Measurements from ENCODE around the gene SRBD1. TPM values are rescaled to one million over a fixed set of nuclear protein-coding genes. Genes with fewer than 3 reads are reported as not detected.

The SRBD1 gene
- total RNA-seq, 1 experiment from 2014 or later = 17.3 TPM

DNA sequence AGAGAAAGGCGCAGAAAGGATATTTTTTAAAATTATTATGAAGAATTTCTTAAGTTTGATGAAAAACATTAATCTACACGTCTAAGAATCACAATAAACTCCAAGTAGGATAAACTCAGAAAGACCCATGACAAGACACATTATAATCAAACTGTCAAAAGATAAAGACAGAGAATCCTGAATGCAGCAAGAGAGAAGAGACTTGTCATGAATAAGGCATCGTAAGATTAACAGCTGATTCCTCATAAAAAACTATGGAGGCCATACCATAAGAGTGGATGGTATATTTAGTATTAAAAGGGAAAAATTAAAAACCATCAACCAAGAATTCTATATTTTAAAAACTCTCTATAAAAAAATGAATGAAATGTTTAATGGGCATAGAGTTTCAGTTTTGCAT lies 39.1 kb downstream of the SRBD1 start:
- CTCF ChIA-PET = interaction anchor here (0.5 to 0.9 kb wide), 2 partner anchors 10 to 14 kb away, joined by 3 read pairs; no protein-coding TSS in a partner anchor

GRCh38 chr2:45570671-45571334 lies 40.3 kb downstream of the SRBD1 start:
- POLR2A ChIA-PET = interaction anchor here (0.7 kb wide), 1 partner anchor 9 kb away, joined by 3 read pairs; no protein-coding TSS in a partner anchor
- intact Hi-C loops (cut with micrococcal nuclease) = no loop called here
- DNase-seq (ENCODE audit: unreplicated experiment) = no peak
- Mint-ChIP-seq H3K36me3 (ENCODE audit: insufficient read depth, unreplicated experiment) (peaks cover 33% of the 10 kb centered on the region), H3K9me3 (ENCODE audit: unreplicated experiment) (peaks cover 16% of the 10 kb centered on the region), H3K27ac (ENCODE audit: low read depth, unreplicated experiment) (no peak overlapping the region), H3K4me3 (ENCODE audit: unreplicated experiment) (no peak overlapping the region), H3K27me3 (ENCODE audit: insufficient read depth, unreplicated experiment) (no peaks in the 10 kb centered on the region), H3K4me1 (ENCODE audit: insufficient read depth, unreplicated experiment) (peaks cover 19% of the 10 kb centered on the region)
- CTCF ChIA-PET = interaction anchor here (0.9 kb wide), 1 partner anchor 15 kb away, joined by 3 read pairs; no protein-coding TSS in a partner anchor
- no TSS peak for BruUV-seq (replicated peaks)
- no peak for TF ChIP-seq CTCF (IDR thresholded peaks at IDR 0.05; ENCODE audit: unreplicated experiment)

More for the DNA sequence above, 39.1 kb downstream of the SRBD1 start:
- Mint-ChIP-seq H3K4me3 (ENCODE audit: unreplicated experiment) (no peak overlapping the region), H3K4me1 (ENCODE audit: insufficient read depth, unreplicated experiment) (peaks cover 19% of the 10 kb centered on the region), H3K36me3 (ENCODE audit: insufficient read depth, unreplicated experiment) (peaks cover 33% of the 10 kb centered on the region), H3K9me3 (ENCODE audit: unreplicated experiment) (peaks cover 16% of the 10 kb centered on the region), H3K27me3 (ENCODE audit: insufficient read depth, unreplicated experiment) (no peaks in the 10 kb centered on the region), H3K27ac (ENCODE audit: low read depth, unreplicated experiment) (no peak overlapping the region)
- no TSS peak for BruUV-seq (replicated peaks)
- no peak for TF ChIP-seq CTCF (IDR thresholded peaks at IDR 0.05; ENCODE audit: unreplicated experiment)
- DNase-seq (ENCODE audit: unreplicated experiment) = no peak
- POLR2A ChIA-PET = no interaction called here
- intact Hi-C loops (cut with micrococcal nuclease) = no loop called here

DNA sequence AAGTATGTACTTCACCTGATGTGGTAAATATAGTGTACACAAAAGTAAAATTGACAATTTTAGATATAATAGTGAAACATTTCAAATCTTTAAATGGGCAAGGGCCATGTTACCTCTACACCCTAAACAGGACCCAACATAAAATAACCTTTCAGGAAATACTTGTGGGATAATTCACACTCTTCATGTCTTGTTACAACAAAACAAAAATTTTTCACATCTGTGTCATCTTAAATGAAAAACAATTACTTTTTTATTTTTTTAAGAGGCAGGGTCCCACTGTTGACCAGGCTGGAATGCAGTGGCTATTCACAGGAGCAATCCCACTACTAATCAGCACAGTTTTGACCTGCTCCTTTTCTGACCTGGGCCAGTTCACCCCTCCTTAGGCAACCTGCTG lies 42.1 kb downstream of the SRBD1 start:
- no peak for TF ChIP-seq CTCF (IDR thresholded peaks at IDR 0.05; ENCODE audit: unreplicated experiment)
- H3K4me3 Mint-ChIP-seq (ENCODE audit: unreplicated experiment) = no peak overlapping the region
- intact Hi-C loops (cut with micrococcal nuclease) = no loop called here
- H3K4me1 Mint-ChIP-seq (ENCODE audit: insufficient read depth, unreplicated experiment) = peaks cover 19% of the 10 kb centered on the region
- peaks cover 16% of the 10 kb centered on the region for H3K9me3 Mint-ChIP-seq (ENCODE audit: unreplicated experiment)
- peaks cover 32% of the 10 kb centered on the region for H3K36me3 Mint-ChIP-seq (ENCODE audit: insufficient read depth, unreplicated experiment)
- DNase-seq (ENCODE audit: unreplicated experiment) = peak; percentile 3
- H3K27me3 Mint-ChIP-seq (ENCODE audit: insufficient read depth, unreplicated experiment) = no peaks in the 10 kb centered on the region
- ChIA-PET POLR2A (no interaction called here), CTCF (no interaction called here)
- peak overlapping the region; percentile 67 for H3K27ac Mint-ChIP-seq (ENCODE audit: low read depth, unreplicated experiment)
- no TSS peak for BruUV-seq (replicated peaks)

DNA sequence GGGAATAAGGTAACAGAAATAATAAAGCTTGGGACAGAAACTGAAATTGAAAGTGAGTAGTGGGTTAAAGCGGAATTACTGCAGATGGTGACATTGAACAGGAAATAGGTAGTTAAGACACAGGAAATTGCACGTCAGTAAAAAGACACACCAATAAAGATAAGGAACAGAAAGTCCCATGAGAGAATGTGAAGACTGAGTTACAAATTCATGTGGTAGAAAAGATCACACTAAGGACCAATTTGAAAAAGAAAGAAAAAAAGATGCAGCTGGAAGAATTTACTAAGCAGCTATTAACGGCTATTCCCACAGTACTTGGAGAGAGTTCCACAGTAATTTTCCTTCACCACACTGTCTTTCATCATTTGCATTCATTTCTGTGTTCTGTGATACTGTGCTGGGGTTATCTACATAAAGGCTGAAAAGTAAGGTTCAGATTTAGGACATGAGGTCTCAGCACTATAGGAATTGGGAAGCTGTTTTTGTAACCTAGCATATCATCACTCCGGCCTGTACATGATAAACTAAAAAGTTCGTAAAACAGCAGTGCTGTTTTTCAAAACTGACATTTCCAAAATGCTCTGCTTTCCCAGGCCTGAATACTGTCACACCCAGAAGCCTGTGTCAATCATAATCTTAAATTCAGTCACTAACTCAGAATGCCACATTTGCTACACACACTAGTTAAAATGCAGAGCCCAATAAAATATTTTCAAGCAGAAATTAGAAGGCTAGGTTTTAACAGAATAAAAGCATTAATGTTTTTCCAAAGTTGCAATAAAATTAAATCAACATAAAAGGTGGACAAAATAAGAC lies 42.9 kb downstream of the SRBD1 start:
- no peaks in the 10 kb centered on the region for H3K27me3 Mint-ChIP-seq (ENCODE audit: insufficient read depth, unreplicated experiment)
- intact Hi-C loops (cut with micrococcal nuclease) = no loop called here
- BruUV-seq (replicated peaks) = no TSS peak
- H3K36me3 Mint-ChIP-seq (ENCODE audit: insufficient read depth, unreplicated experiment) = peaks cover 28% of the 10 kb centered on the region
- DNase-seq (ENCODE audit: unreplicated experiment) = no peak
- TF ChIP-seq CTCF (IDR thresholded peaks at IDR 0.05; ENCODE audit: unreplicated experiment) = no peak
- ChIA-PET CTCF (interaction anchor here (0.7 kb wide), 2 partner anchors 19 to 60 kb away, joined by 3 to 4 read pairs; no protein-coding TSS in a partner anchor), POLR2A (interaction anchor here (0.6 to 0.7 kb wide), 2 partner anchors 132 to 613 kb away, joined by 3 read pairs; no protein-coding TSS in a partner anchor)
- peaks cover 24% of the 10 kb centered on the region for H3K4me1 Mint-ChIP-seq (ENCODE audit: insufficient read depth, unreplicated experiment)
- H3K9me3 Mint-ChIP-seq (ENCODE audit: unreplicated experiment) = peaks cover 16% of the 10 kb centered on the region
- H3K27ac Mint-ChIP-seq (ENCODE audit: low read depth, unreplicated experiment) = peak overlapping the region; percentile 92
- peak overlapping the region; percentile 3 for H3K4me3 Mint-ChIP-seq (ENCODE audit: unreplicated experiment)

Data from MCF 10A (cell line).